HG03280 (cell line): ENCODE data around the gene PRX.
"Not testable (repeated sequence)": the region's sequence is repeated elsewhere in the genome, so short reads cannot be mapped to it uniquely, and the experiment has no call there.

Experiments used
- ATAC-seq: cut with Tn5 transposase; IDR thresholded peaks from one replicate; pipeline ENCODE4 v1.9.1; 2021; ENCODE audit warnings: mild to moderate bottlenecking, moderate library complexity; ENCODE audit not compliant: unreplicated experiment

The PRX gene

DNA sequence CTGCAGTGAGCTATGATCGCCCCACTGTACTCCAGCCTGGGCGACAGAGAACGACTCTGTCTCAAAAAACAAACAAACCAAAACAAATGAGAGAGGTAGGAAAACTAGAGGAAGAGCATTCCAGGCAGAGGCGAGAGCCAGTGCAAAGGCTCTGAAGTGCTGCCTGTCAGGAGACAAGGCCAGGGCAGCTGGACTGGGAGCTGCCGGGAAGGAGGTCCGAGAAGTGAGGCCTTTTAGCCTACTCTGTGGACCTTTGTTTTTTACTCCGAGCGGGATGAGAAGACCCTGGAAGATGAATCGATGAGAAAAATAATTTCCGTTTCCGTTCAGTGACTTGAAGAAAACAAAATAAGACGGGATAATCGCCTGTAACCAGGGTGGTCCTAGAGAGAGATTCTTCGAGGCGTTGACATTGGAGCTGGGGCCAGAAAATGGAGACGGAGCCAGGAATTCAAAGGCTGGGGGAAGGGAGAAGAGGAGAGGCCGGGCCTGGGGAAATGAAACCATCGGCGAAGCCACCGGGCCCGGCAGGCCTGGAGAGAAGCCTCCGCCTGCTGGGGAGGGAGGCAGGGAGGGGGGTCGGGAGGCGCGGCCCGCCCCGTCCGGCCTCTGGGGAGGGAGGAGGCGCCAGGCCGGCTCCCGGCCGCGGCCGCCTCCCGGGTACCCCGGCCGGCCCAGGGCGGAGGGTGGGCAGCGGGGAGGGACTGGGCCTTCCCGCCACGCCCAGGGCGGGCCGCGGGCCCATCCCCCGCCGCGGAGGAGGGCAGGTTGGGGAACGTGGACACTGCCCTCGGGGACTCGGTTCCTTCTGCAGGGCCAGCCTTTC, 20.4 kb upstream of the PRX start:
- ATAC-seq = peak; percentile 69

DNA sequence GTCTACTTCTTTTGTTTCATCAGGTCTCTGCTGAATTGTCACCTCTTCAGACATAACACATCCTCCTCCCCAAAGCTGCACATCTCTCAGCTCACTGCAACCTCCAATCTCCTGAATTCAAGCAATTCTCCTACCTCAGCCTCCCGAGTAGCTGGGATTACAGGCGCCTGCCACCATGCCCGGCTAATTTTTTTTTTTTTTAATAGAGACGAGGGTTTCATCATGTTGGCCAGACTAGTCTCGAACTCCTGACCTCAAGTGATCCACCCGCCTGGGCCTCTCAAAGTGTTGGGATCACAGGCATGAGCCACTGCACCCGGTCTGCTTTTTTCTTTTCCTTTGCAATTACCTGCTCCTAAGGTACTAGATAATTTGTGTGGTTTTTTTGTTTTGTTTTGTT, 19.6 kb upstream of the PRX start:
- not testable (repeated sequence) for ATAC-seq

DNA sequence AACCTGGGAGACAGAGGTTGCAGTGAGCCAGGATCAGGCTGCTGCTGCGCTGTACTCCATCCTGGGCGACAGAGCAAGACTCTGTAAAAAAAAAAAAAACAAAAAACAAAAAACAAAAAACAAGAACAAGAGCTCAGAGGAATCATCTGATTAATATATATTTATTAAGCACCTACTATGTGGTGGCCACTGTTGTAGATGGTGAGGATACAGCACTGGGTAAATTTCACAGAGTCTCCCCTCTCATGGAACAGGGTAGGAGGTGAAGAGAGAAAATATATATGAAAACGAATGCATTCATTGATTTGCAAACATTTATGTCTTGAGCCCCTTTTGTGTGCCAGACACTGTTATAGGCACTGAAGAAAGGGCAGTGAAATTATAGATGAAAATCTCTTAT, 18.5 kb upstream of the PRX start:
- no peak for ATAC-seq

DNA sequence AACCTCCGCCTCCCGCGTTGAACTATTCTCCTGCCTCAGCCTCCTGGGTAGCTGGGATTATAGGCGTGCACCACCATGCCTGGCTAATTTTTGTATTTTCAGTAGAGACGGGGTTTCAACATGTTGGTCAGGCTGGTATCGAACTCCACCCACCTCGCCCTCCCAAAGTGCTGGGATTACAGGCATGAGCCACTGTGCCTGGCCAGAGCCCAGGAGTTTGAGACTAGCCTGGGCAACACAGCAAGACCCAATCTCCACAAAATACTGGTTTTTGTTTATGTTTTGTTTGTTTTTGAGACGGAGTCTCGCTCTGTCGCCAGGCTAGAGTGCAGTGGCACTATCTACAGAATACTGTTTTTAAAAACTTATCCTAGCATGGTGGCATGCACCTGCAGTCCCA, 17.1 kb upstream of the PRX start:
- ATAC-seq = not testable (repeated sequence)

DNA sequence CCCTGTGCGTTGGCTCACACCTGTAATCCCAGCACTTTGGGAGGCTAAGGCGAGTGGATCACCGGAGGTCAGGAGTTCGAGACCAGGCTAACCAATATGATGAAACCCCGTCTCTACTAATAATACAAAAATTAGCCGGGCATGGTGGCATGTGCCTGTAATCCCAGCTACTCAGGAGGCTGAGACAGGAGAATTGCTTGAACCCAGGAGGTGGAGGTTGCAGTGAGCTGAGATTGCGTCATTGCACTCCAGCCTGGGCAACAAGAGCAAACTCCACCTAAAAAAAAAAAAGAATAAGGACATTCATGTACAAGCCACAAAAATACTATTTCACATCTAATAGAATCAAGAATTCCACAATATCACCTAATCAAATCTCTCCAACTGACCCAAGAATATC, 15.0 kb upstream of the PRX start:
- not testable (repeated sequence) for ATAC-seq

DNA sequence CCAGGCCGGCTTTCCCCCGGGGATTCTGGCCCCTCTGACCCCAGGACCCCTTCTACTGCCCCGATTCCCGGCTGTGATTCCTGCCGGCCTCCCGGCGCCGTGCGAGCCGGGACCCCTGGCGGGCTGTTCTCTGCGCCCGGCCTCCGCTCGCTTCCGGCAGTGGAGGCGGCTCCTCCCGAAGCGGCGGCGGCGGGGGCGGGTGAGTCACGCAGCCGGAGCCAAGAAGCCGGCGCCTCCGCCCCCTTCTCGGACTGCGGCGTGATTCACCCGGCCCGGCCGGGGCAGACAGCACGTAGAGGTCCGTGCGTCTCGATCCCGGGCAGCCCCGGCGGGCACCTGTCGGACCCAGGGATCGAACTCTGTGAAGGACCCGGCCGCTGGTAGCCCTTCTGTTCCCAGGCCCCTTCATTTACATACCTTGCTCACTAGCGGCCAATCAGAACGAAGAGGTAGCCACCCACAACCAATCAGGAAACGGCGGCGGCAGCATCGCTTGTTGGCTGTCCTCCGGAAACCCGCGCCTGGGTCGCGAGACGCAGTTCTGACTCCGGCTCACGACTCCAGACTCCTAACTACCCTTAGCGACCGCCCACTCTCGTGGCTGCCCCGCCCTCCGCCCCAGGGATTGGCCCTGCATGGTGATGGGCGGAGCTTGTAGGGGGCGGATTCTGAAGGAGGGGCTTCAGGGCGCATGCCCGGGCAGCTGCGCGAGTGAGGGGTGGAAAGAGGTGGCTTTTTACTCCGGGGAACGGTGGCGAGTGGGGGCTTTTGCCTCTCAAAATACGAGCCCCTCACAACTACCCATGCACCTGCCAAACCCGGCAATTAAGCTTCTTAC, 12.5 kb upstream of the PRX start, which contains the start of gene SERTAD1:
Gene SERTAD1, minus strand, starts transcription at position 543 of the 838 bp plus-strand sequence. CDS start 2,446 bp downstream, outside the sequence.
- ATAC-seq = peak; percentile 88

DNA sequence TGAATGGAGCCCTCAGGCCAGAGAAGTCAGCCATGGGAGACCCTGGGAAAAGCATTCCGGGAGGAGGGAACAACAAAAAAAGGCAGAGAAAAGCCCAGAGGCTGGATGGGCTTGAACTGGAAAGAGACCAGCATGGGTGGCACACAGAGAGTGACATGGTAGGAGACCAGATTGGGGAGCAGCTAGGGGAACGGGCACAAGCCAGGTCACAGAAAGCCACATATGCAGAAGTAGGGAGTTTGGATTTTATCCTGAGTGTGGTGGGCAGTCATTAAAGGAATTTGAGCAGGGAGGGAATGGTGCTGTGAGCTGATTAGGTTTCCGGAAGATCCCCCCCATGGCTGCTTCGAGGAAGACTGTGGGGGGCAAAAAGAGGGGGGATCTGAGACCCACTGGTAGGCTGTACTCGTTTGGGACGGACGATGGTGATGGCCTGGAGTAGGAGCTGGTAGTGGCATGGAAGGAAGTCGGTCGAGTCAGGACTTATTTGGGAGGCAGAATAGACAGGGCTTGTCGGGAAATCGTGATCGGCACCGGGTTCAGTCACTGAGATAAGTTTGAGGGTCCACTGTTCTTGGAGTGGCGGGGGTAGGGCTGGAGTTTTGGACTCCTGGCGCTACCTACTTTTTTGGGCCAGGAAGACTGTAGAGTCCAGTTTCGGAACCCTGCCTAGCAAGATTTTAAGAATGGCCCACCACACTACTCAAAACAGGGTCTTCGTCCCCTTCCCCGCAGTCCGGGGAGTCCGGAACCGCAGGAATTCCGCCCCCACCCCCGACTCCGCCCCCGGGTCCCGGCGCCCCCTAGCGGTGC, 11.7 kb upstream of the PRX start:
- ATAC-seq = no peak

DNA sequence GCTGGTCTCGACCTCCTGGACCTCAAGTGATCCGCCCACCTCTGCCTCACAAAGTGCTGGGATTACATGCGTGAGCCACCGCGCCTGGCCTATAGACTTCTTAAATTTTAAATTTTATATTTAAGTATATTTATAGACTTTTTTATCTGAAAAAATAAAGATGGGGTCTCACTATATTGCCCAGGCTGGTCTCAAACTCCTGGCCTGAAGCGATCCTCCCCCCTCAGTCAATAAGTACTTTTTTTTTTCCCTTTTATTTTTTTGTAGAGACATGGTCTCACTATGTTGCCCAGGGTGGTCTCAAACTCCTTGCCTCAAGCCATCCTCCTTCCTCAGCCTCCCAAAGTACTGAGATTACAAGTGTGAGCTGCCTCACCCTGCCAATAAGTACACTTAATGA, 10.8 kb upstream of the PRX start:
- ATAC-seq = no peak

DNA sequence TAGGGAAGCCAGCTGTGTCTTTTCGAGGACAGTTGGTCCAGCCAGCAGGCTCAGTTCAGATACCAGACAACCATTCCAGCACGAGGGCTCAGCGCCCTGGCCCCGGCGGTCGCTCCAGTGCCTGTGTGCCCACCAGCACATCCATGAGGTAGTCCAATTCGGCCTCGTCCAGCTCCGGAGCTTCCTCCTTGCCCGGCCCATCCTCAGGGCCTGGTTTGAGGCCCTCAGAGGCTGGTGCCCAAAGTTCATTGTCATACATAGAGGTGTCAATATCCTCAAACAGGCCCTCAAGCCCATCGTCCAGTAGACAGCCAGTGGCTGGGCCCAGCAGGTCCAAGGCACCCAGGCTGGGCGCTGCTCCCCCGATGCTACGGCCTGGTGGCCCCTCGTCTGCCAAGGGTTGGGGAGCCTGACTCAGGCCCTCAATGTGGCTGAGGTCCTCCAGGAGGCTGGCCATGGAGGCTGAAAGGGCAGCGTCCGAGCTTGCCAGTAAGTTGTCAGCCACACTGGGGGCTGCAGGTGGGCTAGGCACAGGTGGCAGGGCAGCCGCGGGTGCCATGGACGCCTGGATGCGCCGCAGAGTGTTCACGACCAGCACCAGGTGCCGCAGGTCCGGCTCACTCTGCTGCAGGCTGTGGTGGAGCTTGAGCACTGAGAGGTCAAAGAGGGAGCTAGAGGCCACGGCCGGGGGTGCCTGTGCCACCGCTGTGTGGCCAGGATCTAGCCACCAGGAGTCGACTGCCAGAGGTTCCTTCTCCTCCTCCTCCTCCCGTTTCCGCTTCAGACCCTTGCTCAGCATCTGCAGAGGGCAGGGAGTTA, 9.8 kb upstream of the PRX start:
- no peak for ATAC-seq

DNA sequence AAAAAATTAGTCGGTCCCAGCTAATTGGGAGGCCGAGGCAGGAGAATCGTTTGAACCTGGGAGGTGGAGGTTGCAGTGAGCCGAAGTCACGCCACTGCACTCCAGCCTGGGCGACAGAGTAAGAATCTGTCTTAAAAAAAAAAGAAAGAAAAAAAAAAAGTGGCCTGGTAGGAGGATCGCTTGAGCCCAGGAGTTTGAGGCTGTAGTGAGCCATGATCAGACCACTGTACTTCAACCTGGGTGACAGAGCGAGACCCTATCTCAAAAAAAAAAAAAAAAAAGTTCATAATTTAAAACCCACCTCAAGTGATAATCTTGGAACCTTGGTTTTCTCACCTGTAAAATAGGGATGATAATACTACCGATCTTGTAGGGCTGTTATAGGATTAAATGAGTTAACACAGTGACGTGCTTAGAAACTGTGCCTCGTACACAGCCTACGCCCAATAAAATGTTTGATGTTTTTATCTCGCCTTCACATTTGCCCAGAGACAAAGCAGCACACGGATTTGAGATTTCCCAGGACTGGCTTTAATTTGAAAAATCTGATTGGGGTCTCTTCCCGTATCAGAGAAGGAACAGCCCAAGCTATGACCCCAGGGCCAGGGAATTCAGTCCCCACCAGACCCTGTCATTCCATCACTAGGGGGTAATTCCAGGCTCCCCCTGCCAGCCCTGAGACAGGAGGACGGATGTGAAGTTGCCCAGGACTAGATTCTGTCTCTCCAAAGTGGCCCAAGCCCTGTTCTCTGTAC, 9.0 kb upstream of the PRX start:
- no peak for ATAC-seq

DNA sequence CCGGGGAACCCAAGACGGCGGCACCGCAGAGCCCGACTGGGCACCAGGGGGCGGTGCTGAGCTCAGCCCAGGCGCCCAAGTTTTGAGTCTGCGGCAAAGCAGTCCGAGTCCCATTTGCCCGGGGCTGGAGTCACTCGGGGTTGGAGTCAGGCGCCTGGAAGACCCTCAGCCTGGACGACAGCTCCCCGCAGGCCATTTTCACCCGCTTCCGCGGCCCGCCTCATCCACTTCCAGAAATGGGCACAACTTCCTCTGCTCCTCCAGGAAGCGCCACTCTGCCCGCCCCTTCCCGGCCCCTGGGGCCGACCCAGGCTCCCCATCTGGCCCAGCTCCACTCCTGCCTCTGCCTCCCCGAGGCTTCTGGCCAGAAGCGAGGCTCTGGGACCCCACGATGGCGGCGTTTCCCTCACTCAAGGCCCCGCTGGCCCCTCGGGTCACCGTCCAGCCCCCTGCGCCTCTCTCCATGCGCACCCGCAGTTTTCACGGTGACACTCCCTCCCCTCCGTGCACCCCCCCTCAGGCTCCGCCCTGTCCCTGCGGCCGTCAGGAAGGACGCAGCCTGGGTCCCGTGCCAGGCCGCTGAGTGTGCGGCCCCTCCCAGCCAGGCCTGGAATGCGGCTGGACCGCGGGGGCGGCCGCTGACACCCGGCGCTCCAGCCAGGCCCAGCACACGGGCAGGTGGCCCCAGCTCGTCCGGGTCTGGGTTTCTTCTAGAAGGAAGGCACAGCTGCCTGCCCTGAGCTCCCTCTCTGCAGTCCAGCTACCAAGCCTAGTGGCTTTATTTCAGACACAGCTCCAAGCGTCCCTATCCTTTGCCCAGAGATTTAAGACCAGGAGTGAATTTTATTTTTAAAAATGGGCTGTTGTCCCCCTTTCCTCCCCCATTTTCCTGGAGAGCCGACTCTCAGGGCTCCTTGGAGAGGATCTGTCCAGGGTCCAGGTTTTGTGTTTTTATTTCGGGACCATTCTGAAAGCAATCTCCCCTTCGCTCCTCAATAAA, 7.9 kb upstream of the PRX start:
- peak; percentile 35 for ATAC-seq

DNA sequence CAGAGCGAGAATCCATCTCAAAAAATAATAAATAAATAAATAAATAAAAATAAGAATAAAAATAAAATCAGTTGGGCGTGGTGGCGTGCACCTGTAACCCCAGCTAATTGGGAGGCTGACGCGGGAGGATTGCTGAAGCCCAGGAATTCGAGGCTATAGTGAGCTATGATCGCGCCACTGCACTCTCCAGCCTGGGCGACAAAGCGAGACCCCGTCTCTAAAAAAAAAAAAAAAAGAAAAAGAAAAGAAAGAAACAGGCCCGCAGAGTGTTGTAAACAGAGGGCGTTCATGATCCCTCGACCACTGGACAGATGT, 7.2 kb upstream of the PRX start:
- ATAC-seq = no peak

DNA sequence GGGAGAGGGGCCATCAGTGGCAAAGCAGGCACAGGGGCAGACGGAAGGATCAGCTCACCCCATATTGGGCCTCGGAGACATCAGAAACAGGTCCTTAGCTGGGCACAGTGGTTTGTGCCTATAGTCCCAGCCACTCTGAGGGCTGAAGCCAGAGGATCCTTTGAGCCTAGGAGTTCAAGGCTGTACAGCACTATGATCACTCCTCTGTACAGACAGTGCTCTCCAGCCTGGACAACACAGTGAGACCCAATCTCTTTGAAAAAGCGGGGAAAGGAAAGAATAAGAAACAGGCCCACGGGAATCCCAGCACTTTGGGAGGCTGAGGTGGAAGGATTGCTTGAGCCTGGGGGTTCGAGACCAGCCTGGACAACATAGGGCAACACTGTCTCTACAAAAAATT, 6.6 kb upstream of the PRX start:
- ATAC-seq = no peak

DNA sequence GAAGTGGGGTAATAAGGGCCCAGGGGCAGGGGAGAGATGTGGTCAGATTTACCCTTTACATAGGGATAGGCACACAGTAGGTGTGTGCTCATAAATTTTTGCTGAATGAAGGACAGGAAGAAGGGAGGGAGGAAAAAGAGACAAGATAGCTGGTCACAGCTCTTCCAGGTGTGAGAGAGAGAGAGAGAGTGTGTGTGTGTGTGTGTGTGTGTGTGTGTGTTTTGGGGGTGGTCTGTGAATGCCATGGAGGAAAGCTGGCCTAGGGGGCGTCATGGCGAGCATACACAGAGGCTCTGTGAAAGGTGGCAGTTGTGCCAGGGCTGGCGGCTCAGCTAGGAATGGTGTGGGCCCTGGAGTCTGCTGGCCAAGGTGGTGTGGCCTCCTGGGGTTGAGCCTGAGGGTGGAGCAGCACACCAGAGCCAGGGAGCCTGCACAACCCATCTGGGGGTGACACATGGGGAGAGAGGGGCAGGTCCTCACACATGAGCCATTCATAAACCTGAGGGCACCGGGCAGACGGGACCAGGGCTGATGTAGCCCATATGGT, 6.0 kb upstream of the PRX start:
- no peak for ATAC-seq

DNA sequence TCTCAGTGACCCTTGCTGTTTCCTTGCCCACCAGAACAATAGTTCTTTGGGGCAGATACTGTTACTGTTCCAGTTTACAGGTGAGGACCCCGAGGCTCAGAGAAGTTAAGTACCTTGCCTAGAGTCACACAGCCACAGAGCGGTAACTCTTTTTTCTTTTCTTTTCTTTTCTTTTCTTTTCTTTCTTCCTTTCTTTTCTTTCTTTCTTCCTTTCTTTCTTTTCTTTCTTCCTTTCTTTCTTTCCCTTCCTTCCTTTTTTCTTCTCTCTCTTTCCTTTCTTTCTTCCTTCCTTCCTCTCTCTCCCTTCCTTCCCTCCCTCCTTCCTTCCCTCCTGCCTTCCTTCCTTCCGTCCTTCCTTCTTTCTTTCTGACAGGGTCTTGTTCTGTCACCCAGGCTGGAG, 4.9 kb upstream of the PRX start:
- no peak for ATAC-seq

DNA sequence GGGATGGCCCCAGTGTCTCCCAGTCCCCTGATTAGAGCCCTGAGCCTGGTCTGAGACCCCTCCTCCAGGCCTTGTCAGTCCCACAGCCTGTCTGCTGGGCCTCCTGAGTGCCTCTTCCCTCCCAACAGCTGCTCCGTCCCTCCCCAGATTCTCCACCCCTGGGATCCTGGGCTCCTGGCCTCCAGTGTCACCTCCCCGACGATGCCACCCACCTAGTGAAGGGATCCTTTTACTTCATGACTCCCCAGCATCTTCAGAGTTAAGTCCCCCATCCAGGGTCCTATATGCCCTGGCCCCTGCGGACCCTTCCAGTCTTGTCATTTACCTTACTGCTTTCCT, 4.4 kb upstream of the PRX start:
- no peak for ATAC-seq

DNA sequence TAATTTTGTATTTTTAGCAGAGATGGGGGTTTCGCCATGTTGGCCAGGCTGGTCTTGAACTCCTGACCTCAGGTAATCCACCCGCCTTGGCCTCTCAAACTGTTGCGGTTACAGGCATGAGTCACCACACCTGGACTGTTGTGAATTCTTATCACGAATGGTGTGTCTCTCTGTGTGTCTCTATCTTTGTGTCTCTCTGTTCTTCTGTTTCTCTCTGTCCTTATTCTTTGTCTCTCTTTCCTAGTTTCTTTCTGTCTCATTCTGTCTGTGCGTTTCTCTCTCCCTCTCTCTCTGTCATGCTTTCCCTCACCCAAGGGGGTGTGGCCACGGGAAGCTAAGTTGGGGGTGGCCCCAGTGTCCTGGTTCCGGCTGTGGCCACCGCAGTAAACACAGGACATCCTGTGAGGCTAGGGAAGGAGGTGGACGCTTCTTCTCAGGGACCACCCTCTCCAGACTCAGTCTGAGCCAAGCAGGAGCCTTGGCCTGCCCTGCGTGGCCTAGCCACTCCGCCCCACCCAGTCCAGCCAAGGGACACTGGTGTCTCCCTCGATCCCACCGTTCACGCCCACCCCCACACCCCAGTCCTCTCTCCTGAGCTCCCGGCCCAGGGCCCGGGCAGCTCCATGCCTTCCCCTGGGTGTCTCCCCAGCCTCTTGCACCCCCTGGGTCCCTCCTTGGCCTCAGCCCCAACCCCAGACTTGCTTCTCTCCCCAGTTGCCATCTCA, 3.9 kb upstream of the PRX start:
- no peak for ATAC-seq

DNA sequence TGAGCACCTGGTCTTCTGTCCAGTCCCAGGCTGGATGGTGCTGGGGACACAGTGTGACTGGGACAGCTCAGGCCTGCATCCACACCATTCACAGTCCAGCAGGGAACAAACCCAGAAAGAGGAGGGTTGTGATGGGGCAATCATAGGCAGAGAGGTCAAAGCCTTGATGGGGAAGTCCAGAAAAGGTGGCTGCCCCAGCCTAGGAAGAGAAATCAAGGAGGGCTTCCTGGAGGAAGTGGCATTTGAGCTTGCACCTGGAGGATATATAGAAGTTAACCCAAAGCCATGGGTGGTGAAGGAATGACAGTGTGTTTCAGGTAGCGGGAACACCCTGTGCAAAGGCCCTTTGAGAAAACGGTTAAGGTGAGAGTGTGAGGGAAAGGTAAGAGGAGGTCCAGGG, 2.6 kb upstream of the PRX start:
- ATAC-seq = no peak
